PC-9 (cell line): Measurements from ENCODE around the gene FANCM. TPM values are rescaled to one million over a fixed set of nuclear protein-coding genes. Genes with fewer than 3 reads are reported as not detected.
"Not testable (repeated sequence)": the region's sequence is repeated elsewhere in the genome, so short reads cannot be mapped to it uniquely, and the experiment has no call there.

Experiments
- BruUV-seq: library from RNA; stranded (reverse); fragments of 400-500 nt; replicated peaks from 2 replicates; lab custom pipeline; 2021; lab: Mats Ljungman, UMichigan
- CTCF ChIA-PET: fragments of 300-600 bp; sonication (Branson Sonifier 250); formaldehyde crosslinking; loops from one replicate; lab custom pipeline; 2022; ENCODE audit warnings: antibody characterized with exemption; lab: Charles Lee
- POLR2A ChIA-PET: fragments of 300-600 bp; sonication (Branson Sonifier 250); formaldehyde crosslinking; loops from one replicate; lab custom pipeline; 2022; ENCODE audit warnings: antibody characterized with exemption; ENCODE audit not compliant: unreplicated experiment; lab: Charles Lee
- DNase-seq, 2 experiments: peaks; one replicate each; pipeline versions ENCODE4 v3.0.0 to v3.0.0-alpha.2; 2015 to 2022; ENCODE audit warnings: mixed read lengths in 1 of 2
- H2AFZ ChIP-seq: fragments of 200-600 bp; sonication (generic); 2 replicates; pipeline ENCODE4 v1.8.1; 2017; ENCODE audit warnings: antibody characterized with exemption
- H3F3A ChIP-seq: fragments of 200-600 bp; sonication (generic); 2 replicates; pipeline ENCODE4 v1.8.1; 2017; ENCODE audit warnings: antibody characterized with exemption, mild to moderate bottlenecking, low read depth; ENCODE audit not compliant: insufficient read depth
- H3K27ac ChIP-seq: fragments of 200-600 bp; sonication (generic); 2 replicates; pipeline ENCODE4 v1.6.1; 2016; ENCODE audit warnings: mixed run types
- H3K27me3 ChIP-seq: fragments of 200-600 bp; sonication (generic); 2 replicates; pipeline ENCODE4 v1.6.1; 2016; ENCODE audit warnings: low read depth, mixed run types; ENCODE audit not compliant: insufficient read depth
- H3K36me3 ChIP-seq: fragments of 200-600 bp; sonication (generic); 2 replicates; pipeline ENCODE4 v1.6.1; 2016; ENCODE audit warnings: low read depth, mixed run types
- H3K4me1 ChIP-seq: fragments of 200-600 bp; sonication (generic); replicated peaks from 2 replicates; pipeline ENCODE4 v1.6.1; 2016; ENCODE audit warnings: mixed run types; ENCODE audit not compliant: insufficient read depth
- H3K4me2 ChIP-seq: fragments of 200-600 bp; sonication (generic); 2 replicates; pipeline ENCODE4 v1.6.1; 2017; ENCODE audit warnings: mixed run types
- H3K4me3 ChIP-seq: fragments of 200-600 bp; sonication (generic); 2 replicates; pipeline ENCODE4 v1.6.1; 2016; ENCODE audit warnings: mixed run types
- H3K79me2 ChIP-seq: fragments of 200-600 bp; sonication (generic); 2 replicates; pipeline ENCODE4 v1.6.1; 2017; ENCODE audit warnings: low read depth, mixed run types
- H3K9me2 ChIP-seq: fragments of 200-600 bp; sonication (generic); 2 replicates; pipeline ENCODE4 v1.8.1; 2017; ENCODE audit warnings: mild to moderate bottlenecking; ENCODE audit not compliant: insufficient read depth
- H3K9me3 ChIP-seq: fragments of 200-600 bp; sonication (generic); 2 replicates; pipeline ENCODE4 v1.8.1; 2016; ENCODE audit warnings: low read depth; ENCODE audit not compliant: insufficient read depth
- H4K20me1 ChIP-seq: fragments of 200-600 bp; sonication (generic); 2 replicates; pipeline ENCODE4 v1.8.1; 2017; ENCODE audit not compliant: insufficient read depth
- EZH2 ChIP-seq: fragments of 200-600 bp; sonication (generic); IDR thresholded peaks from 2 replicates; pipeline ENCODE4 v1.8.0; 2017; ENCODE audit warnings: antibody characterized with exemption, low read depth
- intact Hi-C: fragments of 100-400 bp; cut with micrococcal nuclease; formaldehyde crosslinking; loops from one replicate; pipeline ENCODE4 v1.10.0; 2022; ENCODE audit not compliant: unreplicated experiment
- total RNA-seq: library from RNA; stranded (reverse); gene quantifications from 2 replicates; pipeline ENCODE4 v1.2.3, GENCODE V29; 2021
- TF ChIP-seq, protein P1 (sequence below): fragments of 200-600 bp; sonication (generic); conservative IDR thresholded peaks from 2 replicates; pipeline ENCODE4 v1.6.1; 2017; ENCODE audit warnings: mixed run types, antibody characterized with exemption, mild to moderate bottlenecking, moderate library complexity

The FANCM gene
- total RNA-seq, 1 experiment from 2014 or later = 9.9 TPM

DNA sequence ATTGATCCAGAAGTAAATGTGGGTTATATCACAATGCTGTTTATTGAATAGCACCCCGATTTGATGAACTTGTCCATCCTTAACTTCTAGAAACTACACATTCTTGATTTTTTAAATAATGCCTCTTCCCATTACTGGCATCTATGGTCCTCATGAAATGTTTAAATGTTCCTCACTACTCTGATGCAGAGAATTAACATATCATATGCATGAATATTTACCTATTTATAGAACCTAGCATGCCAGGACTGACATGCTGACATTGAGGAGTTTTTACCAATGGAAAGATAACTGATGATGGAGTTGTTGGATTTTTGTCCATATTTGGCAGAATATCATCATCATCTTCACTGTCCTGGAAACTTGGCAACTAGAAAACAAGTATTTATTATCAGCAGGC, 74.4 kb downstream of the FANCM start:
- no TSS peak for BruUV-seq
- Histone ChIP-seq H3K27me3 (no peaks in the 10 kb centered on the region), H3K4me3 (no peak overlapping the region), H2AFZ (no peak overlapping the region), H3K79me2 (no peaks in the 10 kb centered on the region), H3F3A (no peaks in the 10 kb centered on the region), H3K4me2 (no peak overlapping the region), H3K4me1 (no peaks in the 10 kb centered on the region), H4K20me1 (no peaks in the 10 kb centered on the region), H3K9me3 (no peaks in the 10 kb centered on the region), H3K27ac (no peak overlapping the region), H3K36me3 (0 out of 2 replicates have a peak, but pooled peaks cover 9% of the 10 kb centered on the region), H3K9me2 (no peaks in the 10 kb centered on the region)
- DNase-seq = no peak
- POLR2A ChIA-PET = no interaction called here
- intact Hi-C loops = no loop called here
- TF ChIP-seq, protein P1, sequence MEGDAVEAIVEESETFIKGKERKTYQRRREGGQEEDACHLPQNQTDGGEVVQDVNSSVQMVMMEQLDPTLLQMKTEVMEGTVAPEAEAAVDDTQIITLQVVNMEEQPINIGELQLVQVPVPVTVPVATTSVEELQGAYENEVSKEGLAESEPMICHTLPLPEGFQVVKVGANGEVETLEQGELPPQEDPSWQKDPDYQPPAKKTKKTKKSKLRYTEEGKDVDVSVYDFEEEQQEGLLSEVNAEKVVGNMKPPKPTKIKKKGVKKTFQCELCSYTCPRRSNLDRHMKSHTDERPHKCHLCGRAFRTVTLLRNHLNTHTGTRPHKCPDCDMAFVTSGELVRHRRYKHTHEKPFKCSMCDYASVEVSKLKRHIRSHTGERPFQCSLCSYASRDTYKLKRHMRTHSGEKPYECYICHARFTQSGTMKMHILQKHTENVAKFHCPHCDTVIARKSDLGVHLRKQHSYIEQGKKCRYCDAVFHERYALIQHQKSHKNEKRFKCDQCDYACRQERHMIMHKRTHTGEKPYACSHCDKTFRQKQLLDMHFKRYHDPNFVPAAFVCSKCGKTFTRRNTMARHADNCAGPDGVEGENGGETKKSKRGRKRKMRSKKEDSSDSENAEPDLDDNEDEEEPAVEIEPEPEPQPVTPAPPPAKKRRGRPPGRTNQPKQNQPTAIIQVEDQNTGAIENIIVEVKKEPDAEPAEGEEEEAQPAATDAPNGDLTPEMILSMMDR = no peak
- TF ChIP-seq EZH2 = no peak
- CTCF ChIA-PET = no interaction called here

DNA sequence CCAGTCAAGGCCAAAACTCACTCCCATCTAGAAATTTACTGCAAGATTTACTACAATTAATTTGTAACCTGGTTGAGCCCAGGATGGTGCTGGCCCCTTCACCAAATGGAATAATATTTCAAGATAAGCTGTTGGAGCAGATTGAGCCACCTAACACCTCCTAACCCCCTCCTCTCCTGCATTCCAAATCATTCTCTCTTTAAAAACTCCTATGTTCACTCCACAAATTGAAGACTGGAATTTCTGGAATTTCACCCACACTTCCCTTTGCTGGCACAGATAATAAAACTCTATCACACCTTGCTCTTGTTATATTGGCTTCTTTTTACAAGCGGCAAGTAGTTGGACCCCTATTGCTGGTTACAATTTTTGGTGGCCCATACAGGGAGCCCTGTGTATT, 75.6 kb downstream of the FANCM start:
- Histone ChIP-seq H3K4me1 (no peaks in the 10 kb centered on the region), H3K79me2 (no peaks in the 10 kb centered on the region), H3K4me3 (no peak overlapping the region), H3K4me2 (no peak overlapping the region), H4K20me1 (no peaks in the 10 kb centered on the region), H3K27me3 (no peaks in the 10 kb centered on the region), H3K27ac (no peak overlapping the region), H3K36me3 (0 out of 2 replicates have a peak, but pooled peaks cover 1% of the 10 kb centered on the region), H3K9me2 (no peaks in the 10 kb centered on the region), H3K9me3 (no peaks in the 10 kb centered on the region), H2AFZ (no peak overlapping the region), H3F3A (no peaks in the 10 kb centered on the region)
- no TSS peak for BruUV-seq
- TF ChIP-seq, protein P1 = no peak
- TF ChIP-seq EZH2 = no peak
- ChIA-PET CTCF (no interaction called here), POLR2A (no interaction called here)
- intact Hi-C loops = no loop called here
- no peak for DNase-seq

DNA sequence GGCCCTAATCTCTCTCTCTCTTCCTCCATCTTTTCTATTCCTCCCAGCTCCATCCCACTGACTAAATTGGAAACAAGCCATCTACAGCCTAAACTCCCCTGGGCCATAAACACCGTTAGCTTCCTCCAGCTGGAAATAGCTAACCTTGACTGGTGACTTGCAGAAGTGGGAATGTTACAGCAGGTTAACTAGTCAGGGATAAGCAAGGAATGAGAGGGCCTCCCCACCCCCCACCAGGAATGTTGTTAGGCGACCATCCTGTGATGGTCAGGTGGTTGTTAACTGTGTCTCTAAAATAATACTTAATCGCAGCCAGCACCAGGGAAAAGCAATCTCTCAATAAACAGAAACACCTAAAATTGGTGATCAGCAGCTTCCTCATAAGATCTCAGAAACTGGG, 76.5 kb downstream of the FANCM start:
- Histone ChIP-seq H3K79me2 (no peaks in the 10 kb centered on the region), H3K36me3 (no peaks in the 10 kb centered on the region), H3K9me3 (no peaks in the 10 kb centered on the region), H2AFZ (no peak overlapping the region), H3K9me2 (no peaks in the 10 kb centered on the region), H3F3A (no peaks in the 10 kb centered on the region), H3K4me1 (no peaks in the 10 kb centered on the region), H4K20me1 (no peaks in the 10 kb centered on the region), H3K27me3 (no peaks in the 10 kb centered on the region), H3K4me2 (no peak overlapping the region), H3K4me3 (no peak overlapping the region), H3K27ac (no peak overlapping the region)
- ChIA-PET POLR2A (no interaction called here), CTCF (no interaction called here)
- BruUV-seq = no TSS peak
- TF ChIP-seq, protein P1 = no peak
- no peak for TF ChIP-seq EZH2
- intact Hi-C loops = no loop called here
- peak in 1 of 2 experiments; percentile 6 for DNase-seq

DNA sequence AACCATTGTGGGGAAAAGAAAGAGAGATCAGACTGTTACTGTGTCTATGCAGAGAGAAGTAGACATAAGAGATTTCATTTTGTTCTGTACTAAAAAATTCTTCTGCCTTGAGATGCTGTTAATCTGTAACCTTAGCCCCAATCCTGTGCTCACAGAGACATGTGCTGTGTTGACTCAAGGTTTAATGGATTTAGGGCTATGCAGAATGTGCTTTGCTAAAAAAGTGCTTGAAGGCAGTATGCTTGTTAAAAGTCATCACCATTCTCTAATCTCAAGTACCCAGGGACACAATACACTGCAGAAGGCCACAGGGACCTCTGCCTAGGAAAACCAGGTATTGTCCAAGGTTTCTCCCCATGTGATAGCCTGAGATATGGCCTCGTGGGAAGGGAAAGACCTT, 78.0 kb downstream of the FANCM start:
- intact Hi-C loops, DNase-seq, POLR2A ChIA-PET, H3K4me1 ChIP-seq, H3F3A ChIP-seq, BruUV-seq, H3K4me3 ChIP-seq, H3K27me3 ChIP-seq, H3K9me2 ChIP-seq, H4K20me1 ChIP-seq, H2AFZ ChIP-seq, H3K36me3 ChIP-seq, CTCF ChIA-PET, H3K79me2 ChIP-seq, H3K27ac ChIP-seq, H3K4me2 ChIP-seq, H3K9me3 ChIP-seq: not testable (repeated sequence)

DNA sequence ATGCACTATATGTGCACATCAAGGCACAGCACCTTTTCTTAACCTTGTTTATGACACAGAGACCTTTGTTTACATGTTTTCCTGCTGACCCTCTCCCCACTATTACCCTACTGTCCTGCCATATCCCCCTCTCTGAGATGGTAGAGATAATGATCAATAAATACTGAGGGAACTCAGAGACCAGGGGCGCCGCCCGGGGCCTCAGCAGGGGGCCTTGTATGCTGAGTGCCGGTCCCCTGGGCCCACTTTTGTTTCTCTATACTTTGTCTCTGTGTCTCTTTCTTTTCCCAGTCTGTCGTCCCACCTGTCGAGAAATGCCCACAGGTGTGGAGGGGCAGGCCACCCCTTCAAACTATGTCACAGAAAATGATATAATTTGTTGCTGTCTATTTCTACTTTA, 78.6 kb downstream of the FANCM start:
- H3K4me3 ChIP-seq, H3K36me3 ChIP-seq, DNase-seq, H3K79me2 ChIP-seq, BruUV-seq, CTCF ChIA-PET, H3K9me2 ChIP-seq, H2AFZ ChIP-seq, H3K4me1 ChIP-seq, H3K27me3 ChIP-seq, H3K27ac ChIP-seq, POLR2A ChIA-PET, H3K4me2 ChIP-seq, H3K9me3 ChIP-seq, intact Hi-C loops, H3F3A ChIP-seq, H4K20me1 ChIP-seq: not testable (repeated sequence)
